K562 (cell line): Measurements from ENCODE around the gene PODXL. TPM values are rescaled to one million over a fixed set of nuclear protein-coding genes. Genes with fewer than 3 reads are reported as not detected.

Source experiments
- ATAC-seq: fragments of 200-7000 bp; cut with Tn5 transposase; 3 replicates; pipeline ENCODE4 v1.9.1; 2020; ENCODE audit warnings: moderate library complexity
- BruUV-seq: library from RNA; stranded (reverse); fragments of 400-500 nt; replicated peaks from 2 replicates; lab custom pipeline; 2021; lab: Mats Ljungman, UMichigan
- CTCF ChIA-PET: fragments of 300-600 bp; formaldehyde crosslinking; extraction: SDS; loops from one replicate; lab custom pipeline; 2021; ENCODE audit warnings: low intra/inter-chr PET ratio; lab: Yijun Ruan, JAX
- POLR2A ChIA-PET: fragments of 300-600, 350-650 bp; sonication (Branson Sonifier 250); formaldehyde crosslinking; extraction: SDS; loops from one replicate; lab custom pipeline; 2021; ENCODE audit warnings: antibody characterized with exemption, inconsistent platforms; lab: Yijun Ruan, JAX
- DNase-seq, 4 experiments: peaks; one replicate each; pipeline versions ENCODE4 v3.0.0 to v3.0.0-alpha.2; 2011 to 2018; ENCODE audit warnings: low spot score in 3 of 4, mixed read lengths in 3 of 4; ENCODE audit errors: extremely low read depth in 1 of 4
- FAIRE-seq: peaks from 2 replicates; lab custom pipeline; 2011; peaks lifted over from hg19 to GRCh38; lab: Jason Lieb, UNC
- H2AFZ ChIP-seq: 2 replicates; pipeline ENCODE4 v1.6.0; 2011; ENCODE audit warnings: low read depth, low read length, control low read depth, inconsistent platforms
- H3K27ac ChIP-seq: fragments of 200-600 bp; 3 replicates; pipeline ENCODE4 v1.8.0; 2011; ENCODE audit warnings: low read depth, mild to moderate bottlenecking, control low read depth, inconsistent platforms, low read length, moderate library complexity, mixed read lengths; ENCODE audit errors: extremely low read depth
- H3K27me3 ChIP-seq, 2 experiments: fragments of 300-600 bp in 1 of 2; 2 replicates in 1 of 2; 3 replicates in 1 of 2; pipeline versions ENCODE4 v1.6.0 to v1.8.0; 2011; ENCODE audit warnings: inconsistent platforms in 2 of 2, low read length in 2 of 2, mild to moderate bottlenecking in 1 of 2, mixed read lengths in 1 of 2, moderate library complexity in 1 of 2; ENCODE audit not compliant: control insufficient read depth in 2 of 2, insufficient read depth in 2 of 2
- H3K36me3 ChIP-seq: fragments of 300-600 bp; 3 replicates; pipeline ENCODE4 v1.8.0; 2011; ENCODE audit warnings: mild to moderate bottlenecking, low read length, inconsistent platforms; ENCODE audit not compliant: control insufficient read depth, insufficient read depth
- H3K4me1 ChIP-seq, 2 experiments: fragments of 200-600 bp in 1 of 2; replicated peaks in 1 of 2; 2 replicates in 1 of 2; 3 replicates in 1 of 2; pipeline versions ENCODE4 v1.5.1 to v1.8.0; 2011; ENCODE audit warnings: inconsistent platforms in 2 of 2, low read length in 2 of 2, mild to moderate bottlenecking in 1 of 2, mixed read lengths in 1 of 2, moderate library complexity in 1 of 2; ENCODE audit not compliant: control insufficient read depth in 2 of 2, insufficient read depth in 2 of 2
- H3K4me2 ChIP-seq: 2 replicates; pipeline ENCODE4 v1.6.1; 2011; ENCODE audit warnings: low read length, control low read depth, inconsistent platforms, mixed read lengths; ENCODE audit not compliant: insufficient read depth
- H3K4me3 ChIP-seq: fragments of 200-600 bp; sonication (generic), shearing (Covaris generic); 2 replicates; pipeline ENCODE4 v1.5.1; 2016; ENCODE audit warnings: control low read depth, inconsistent platforms
- H3K79me2 ChIP-seq: fragments of 200-600 bp; 3 replicates; pipeline ENCODE4 v1.8.0; 2011; ENCODE audit warnings: low read length, inconsistent platforms; ENCODE audit not compliant: control insufficient read depth, insufficient read depth
- H3K9ac ChIP-seq, 2 experiments: 2 replicates each; pipeline versions ENCODE4 v1.6.0 to v1.6.1; 2011; ENCODE audit warnings: low read depth in 2 of 2, low read length in 2 of 2, control low read depth in 1 of 2, inconsistent platforms in 1 of 2, mild to moderate bottlenecking in 1 of 2, mixed read lengths in 1 of 2; ENCODE audit not compliant: insufficient read depth in 1 of 2
- H3K9me1 ChIP-seq: one replicate; pipeline ENCODE4 v1.6.0; 2011; ENCODE audit warnings: inconsistent platforms, mild to moderate bottlenecking, low read length, moderate library complexity; ENCODE audit not compliant: control insufficient read depth, insufficient read depth
- H3K9me3 ChIP-seq: replicated peaks from 2 replicates; pipeline ENCODE4 v1.5.1; 2011; ENCODE audit warnings: low read depth, low read length, inconsistent platforms; ENCODE audit not compliant: control insufficient read depth, insufficient read depth
- H4K20me1 ChIP-seq: replicated peaks from 2 replicates; pipeline ENCODE4 v1.6.1; 2011; ENCODE audit warnings: low read length, inconsistent platforms, mixed read lengths; ENCODE audit not compliant: control insufficient read depth, insufficient read depth
- CBFA2T3 ChIP-seq: fragments of 450-650 bp; IDR thresholded peaks from 2 replicates; pipeline ENCODE4 v1.6.1; 2017
- CEBPG ChIP-seq, 3 experiments: fragments of 200-800 bp in 1 of 3; sonication (Bioruptor generic) in 1 of 3; sonication (generic) in 1 of 3; formaldehyde crosslinking in 1 of 3; IDR thresholded peaks in 2 of 3; conservative IDR thresholded peaks in 1 of 3; 2 replicates each; pipeline versions ENCODE4 v1.6.1 to v1.8.0; 2016 to 2022; ENCODE audit warnings: missing compliant biosample characterization in 2 of 3, missing genetic modification characterization in 2 of 3, mild to moderate bottlenecking in 1 of 3, missing genetic modification reagents in 1 of 3
- CHD4 ChIP-seq: fragments of 200-600 bp; sonication (generic); IDR thresholded peaks from 3 replicates; pipeline ENCODE4 v1.6.1; 2012; ENCODE audit warnings: low read depth, mild to moderate bottlenecking, mixed read lengths, low read length, inconsistent platforms; ENCODE audit not compliant: insufficient read depth, insufficient replicate concordance, poor library complexity, severe bottlenecking
- FOXK2 ChIP-seq, 2 experiments: fragments of 450-650 bp; IDR thresholded peaks in 1 of 2; conservative IDR thresholded peaks in 1 of 2; 2 replicates each; pipeline ENCODE4 v1.6.1; 2016; ENCODE audit warnings: low read depth in 2 of 2, mild to moderate bottlenecking in 1 of 2
- MEF2A ChIP-seq: IDR thresholded peaks from 2 replicates; pipeline ENCODE4 v1.6.1; 2011; ENCODE audit warnings: low read depth, mild to moderate bottlenecking, low read length, moderate library complexity; ENCODE audit not compliant: control insufficient read depth
- NCOA4 ChIP-seq: fragments of 450-650 bp; IDR thresholded peaks from 2 replicates; pipeline ENCODE4 v1.6.1; 2018; ENCODE audit warnings: mild to moderate bottlenecking; ENCODE audit not compliant: partially characterized antibody
- NFIC ChIP-seq: fragments of 450-650 bp; IDR thresholded peaks from 2 replicates; pipeline ENCODE4 v1.6.1; 2017; ENCODE audit warnings: mild to moderate bottlenecking, inconsistent platforms
- PKNOX1 ChIP-seq: fragments of 450-650 bp; IDR thresholded peaks from 2 replicates; pipeline ENCODE4 v1.6.1; 2016
- SIX5 ChIP-seq, 2 experiments: IDR thresholded peaks; 2 replicates each; pipeline ENCODE4 v1.6.1; 2011; ENCODE audit warnings: low read length in 2 of 2, borderline replicate concordance in 1 of 2, low read depth in 1 of 2, mild to moderate bottlenecking in 1 of 2, moderate library complexity in 1 of 2; ENCODE audit not compliant: insufficient read depth in 1 of 2
- SP2 ChIP-seq: IDR thresholded peaks from 2 replicates; pipeline ENCODE4 v1.6.1; 2011; ENCODE audit warnings: mild to moderate bottlenecking, low read depth, low read length, moderate library complexity; ENCODE audit not compliant: poor library complexity, severe bottlenecking; ENCODE audit errors: extremely low read depth
- STAT5B ChIP-seq: fragments of 250-450 bp; sonication (Bioruptor Pico); IDR thresholded peaks from 2 replicates; pipeline ENCODE4 v1.8.0; 2021; ENCODE audit warnings: mild to moderate bottlenecking, inconsistent platforms
- TCF3 ChIP-seq: sonication (generic); formaldehyde crosslinking; IDR thresholded peaks from 2 replicates; pipeline ENCODE4 v1.4.0; 2020; ENCODE audit warnings: mild to moderate bottlenecking, missing genetic modification reagents
- U2AF2 ChIP-seq: fragments of 200-400 bp; formaldehyde crosslinking; optimal IDR thresholded peaks from 2 replicates; pipeline ENCODE3; 2017; ENCODE audit warnings: low read depth, mild to moderate bottlenecking, low read length
- ZBTB2 ChIP-seq: fragments of 450-650 bp; IDR thresholded peaks from 2 replicates; pipeline ENCODE4 v1.6.1; 2016; ENCODE audit warnings: antibody characterized with exemption
- ZNF124 ChIP-seq: sonication (generic); formaldehyde crosslinking; IDR thresholded peaks from 2 replicates; pipeline ENCODE4 v1.8.1; 2022; ENCODE audit warnings: missing genetic modification reagents
- ZNF217 ChIP-seq: sonication (generic); formaldehyde crosslinking; IDR thresholded peaks from 2 replicates; pipeline ENCODE4 v1.8.0; 2022; ENCODE audit warnings: mild to moderate bottlenecking, missing genetic modification reagents
- ZNF3 ChIP-seq: fragments of 250-450 bp; sonication (Bioruptor Pico); IDR thresholded peaks from 2 replicates; pipeline ENCODE4 v1.5.0; 2021; ENCODE audit warnings: mild to moderate bottlenecking, moderate library complexity
- ZNF79 ChIP-seq: fragments of 250-450 bp; sonication (Bioruptor Pico); IDR thresholded peaks from 2 replicates; pipeline ENCODE4 v1.4.0; 2020; ENCODE audit warnings: low read depth, mild to moderate bottlenecking, moderate library complexity
- WGBS: fragments of 100-300 bp; shearing (Covaris generic); methylation state at CpG from one replicate; pipeline ENCODE4 v1.1.6; 2016; ENCODE audit warnings: low coverage, mixed read lengths; ENCODE audit not compliant: insufficient coverage; ENCODE audit errors: missing lambda C conversion rate; 5-methylcytosine and 5-hydroxymethylcytosine counted together
- in situ Hi-C: fragments of 300-500 bp; cut with MboI; formaldehyde crosslinking; loops from 4 replicates; pipeline ENCODE4 v1.15.0; 2018; ENCODE audit warnings: inconsistent platforms, mixed read lengths
- intact Hi-C: fragments of 100-400 bp; cut with micrococcal nuclease; formaldehyde crosslinking; loops from 2 replicates; pipeline ENCODE4 v1.14.2; 2022
- polyA plus RNA-seq, 8 experiments: library from polyadenylated mRNA; depleted of rRNA in 4 of 8; stranded (reverse) in 5 of 8; unstranded in 3 of 8; fragments of >200 nt; fragmentation: Nextera tagmentation in 2 of 8; fragmentation: Illumina TruSeq in 1 of 8; extraction: Ambion mirVana in 2 of 8; extraction: Trizol in 1 of 8; gene quantifications; 2 replicates each; pipeline versions ENCODE4 v1.2.1 to v1.2.3, GENCODE V29; 2011 to 2014; ENCODE audit warnings: inconsistent platforms in 1 of 8, missing spikeins in 1 of 8
- total RNA-seq, 7 experiments: library from RNA; depleted of rRNA in 6 of 7; stranded (reverse); fragments of >200 nt in 6 of 7; fragmentation: Illumina TruSeq in 2 of 7; extraction: Trizol in 2 of 7; gene quantifications; 2 replicates each; pipeline versions ENCODE4 v1.2.1 to v1.2.3, GENCODE V29; 2011 to 2021; ENCODE audit warnings: low replicate concordance in 1 of 7

The PODXL gene
- total and polyA plus RNA-seq, 9 of the 15 experiments (the other 6 are each of a cell fraction or from before 2014, with no cell fraction given): 0.01 to 0.73 (median 0.07) TPM

GRCh38 chr7:131604841-131605279, 48.4 kb upstream of the PODXL start (continued):
- TF ChIP-seq SIX5 (IDR thresholded peaks at IDR 0.05; ENCODE audit: borderline replicate concordance in 1 of 2, insufficient read depth in 1 of 2, low read depth in 1 of 2, low read length in 2 of 2) (no peak), PKNOX1 (no peak), NCOA4 (no peak), U2AF2 (no peak), CHD4 (no peak), MEF2A (no peak), ZNF79 (CRISPR knock-in tag) (no peak)

GRCh38 chr7:131603932-131604331, 47.5 kb upstream of the PODXL start:
- BruUV-seq: no TSS peak
- TF ChIP-seq ZNF124 (CRISPR knock-in tag) (no peak), SP2 (no peak), STAT5B (CRISPR knock-in tag) (no peak), NFIC (no peak), TCF3 (CRISPR knock-in tag) (peak; percentile 69), CBFA2T3 (peak; percentile 34), ZNF3 (CRISPR knock-in tag) (no peak), CEBPG (CRISPR knock-in tag; IDR thresholded peaks at IDR 0.05) (no peak), CEBPG (tag; conservative IDR thresholded peaks at IDR 0.05 in 1 of 2, IDR thresholded peaks at IDR 0.05 in 1 of 2) (no peak), ZBTB2 (no peak), FOXK2 (conservative IDR thresholded peaks at IDR 0.05 in 1 of 2, IDR thresholded peaks at IDR 0.05 in 1 of 2; ENCODE audit: low read depth in 2 of 2) (no peak), ZNF217 (CRISPR knock-in tag) (no peak)

More at GRCh38 chr7:131603932-131604331, 47.5 kb upstream of the PODXL start:
- H3K9me3 ChIP-seq: no peaks in the 10 kb centered on the region
- FAIRE-seq: no peak
- peak overlapping the region in 1 of 2 experiments; percentile 7; a peak in 1 of 4 replicates for H3K9ac ChIP-seq
- H3K4me3 ChIP-seq: no peak overlapping the region
- H3K27ac ChIP-seq: no peak overlapping the region
- no peaks in the 10 kb centered on the region for H3K79me2 ChIP-seq
- no peak overlapping the region for H2AFZ ChIP-seq
- no peaks in the 10 kb centered on the region for H3K9me1 ChIP-seq
- no peaks in the 10 kb centered on the region for H3K36me3 ChIP-seq
- peak; percentile 38 for ATAC-seq
- in situ Hi-C loops: no loop called here
- peaks cover 4 to 5% of the 10 kb centered on the region in 2 experiments; a peak in 2 of 5 replicates for H3K4me1 ChIP-seq
- intact Hi-C loops: no loop called here
- ChIA-PET CTCF (no interaction called here), POLR2A (interaction anchor here (0.7 to 1.3 kb wide), 3 partner anchors 11 to 86 kb away, joined by 3 to 5 read pairs (median 3); no protein-coding TSS in a partner anchor)
- H4K20me1 ChIP-seq: peaks cover 32% of the 10 kb centered on the region
- DNase-seq: no peak
- 0% methylated on average over 2 of the region's 2 CpGs for WGBS
- H3K27me3 ChIP-seq: peaks cover 60 to 85% of the 10 kb centered on the region in 2 experiments
- H3K4me2 ChIP-seq: no peak overlapping the region
